HCT116 (cell line): ENCODE results near the gene METTL6. TPM values are rescaled to one million over a fixed set of nuclear protein-coding genes. Genes with fewer than 3 reads are reported as not detected.

Experiments
- ATAC-seq: fragments of 200-7000 bp; cut with Tn5 transposase; 2 replicates; pipeline ENCODE4 v1.9.1; 2020; ENCODE audit warnings: mild to moderate bottlenecking, moderate library complexity
- BruUV-seq: library from RNA; stranded (reverse); fragments of 400-500 nt; replicated peaks from 2 replicates; lab custom pipeline; 2021; lab: Mats Ljungman, UMichigan
- CTCF ChIA-PET: fragments of 300-600 bp; sonication (Branson Sonifier 250); formaldehyde crosslinking; loops from one replicate; lab custom pipeline; 2021; ENCODE audit warnings: antibody characterized with exemption; lab: Charles Lee
- POLR2A ChIA-PET: fragments of 300-600, 350-600 bp; sonication (Branson Sonifier 250); formaldehyde crosslinking; loops from one replicate; lab custom pipeline; 2021; ENCODE audit warnings: antibody characterized with exemption; lab: Charles Lee
- RAD21 ChIA-PET, 2 experiments: fragments of 300-600 bp; sonication (Branson Sonifier 250); formaldehyde crosslinking; loops; one replicate each; lab custom pipeline; 2023; ENCODE audit warnings: low total read pairs in 2 of 2; ENCODE audit not compliant: uncharacterized antibody in 2 of 2, unreplicated experiment in 2 of 2, low non-redundant PET in 1 of 2; lab: Charles Lee
- DNase-seq: peaks from one replicate; pipeline ENCODE4 v3.0.0-alpha.2; 2010; ENCODE audit warnings: low read depth, low spot score
- H2AFZ ChIP-seq: fragments of 200-600 bp; shearing (Covaris generic), sonication (generic); 2 replicates; pipeline ENCODE4 v1.6.1; 2017; ENCODE audit warnings: low read depth, mixed run types, mixed read lengths, antibody characterized with exemption, low read length; ENCODE audit not compliant: poor library complexity, severe bottlenecking
- H3K27ac ChIP-seq: 2 replicates; pipeline ENCODE4 v1.5.1; 2012; ENCODE audit warnings: low read depth, low read length
- H3K27me3 ChIP-seq: fragments of 200-600 bp; sonication (generic); 2 replicates; pipeline ENCODE4 v1.6.1; 2016; ENCODE audit warnings: mixed run types, low read length, mixed read lengths; ENCODE audit not compliant: insufficient read depth
- H3K36me3 ChIP-seq, 2 experiments: fragments of 200-500 bp in 1 of 2; fragments of 200-600 bp in 1 of 2; sonication (Bioruptor generic) in 1 of 2; sonication (generic) in 1 of 2; 2 replicates each; pipeline versions ENCODE4 v1.5.1 to v1.6.1; 2014 to 2016; ENCODE audit warnings: low read length in 2 of 2, inconsistent platforms in 1 of 2, mixed read lengths in 1 of 2, mixed run types in 1 of 2; ENCODE audit not compliant: insufficient read depth in 2 of 2, control insufficient read depth in 1 of 2
- H3K4me1 ChIP-seq, 2 experiments: fragments of 200-600 bp in 1 of 2; sonication (generic) in 1 of 2; 2 replicates each; pipeline versions ENCODE4 v1.5.1 to v1.6.1; 2012 to 2017; ENCODE audit warnings: low read length in 2 of 2, inconsistent platforms in 1 of 2, mild to moderate bottlenecking in 1 of 2, mixed read lengths in 1 of 2, mixed run types in 1 of 2, moderate library complexity in 1 of 2; ENCODE audit not compliant: insufficient read depth in 2 of 2, control insufficient read depth in 1 of 2
- H3K4me2 ChIP-seq: fragments of 200-600 bp; sonication (generic); 2 replicates; pipeline ENCODE4 v1.6.1; 2017; ENCODE audit warnings: mixed run types, low read length, mixed read lengths
- H3K4me3 ChIP-seq, 2 experiments: fragments of 200-600 bp in 1 of 2; sonication (generic) in 1 of 2; replicated peaks in 1 of 2; 2 replicates each; pipeline ENCODE4 v1.5.1; 2011 to 2016; ENCODE audit warnings: low read length in 2 of 2, control low read depth in 1 of 2, low read depth in 1 of 2, mild to moderate bottlenecking in 1 of 2, mixed read lengths in 1 of 2, mixed run types in 1 of 2
- H3K79me2 ChIP-seq: fragments of 200-600 bp; sonication (generic); 2 replicates; pipeline ENCODE4 v1.6.1; 2017; ENCODE audit warnings: mild to moderate bottlenecking, mixed run types, low read length, moderate library complexity, mixed read lengths; ENCODE audit not compliant: insufficient read depth
- H3K9ac ChIP-seq: fragments of 200-600 bp; sonication (generic); 2 replicates; pipeline ENCODE4 v1.6.1; 2016; ENCODE audit warnings: low read length, mixed read lengths
- H3K9me2 ChIP-seq: fragments of 200-600 bp; sonication (generic), shearing (Covaris generic); 2 replicates; pipeline ENCODE4 v1.6.1; 2017; ENCODE audit warnings: mixed run types, mild to moderate bottlenecking, moderate library complexity; ENCODE audit not compliant: insufficient read depth
- H3K9me3 ChIP-seq, 2 experiments: fragments of 200-500 bp in 1 of 2; fragments of 200-600 bp in 1 of 2; sonication (Bioruptor generic) in 1 of 2; sonication (generic) in 1 of 2; 2 replicates each; pipeline ENCODE4 v1.6.1; 2014 to 2017; ENCODE audit warnings: low read length in 2 of 2, mixed read lengths in 2 of 2, inconsistent platforms in 1 of 2, low read depth in 1 of 2, mild to moderate bottlenecking in 1 of 2, mixed run types in 1 of 2, moderate library complexity in 1 of 2; ENCODE audit not compliant: control insufficient read depth in 1 of 2, insufficient read depth in 1 of 2
- H4K20me1 ChIP-seq: fragments of 200-600 bp; sonication (generic), shearing (Covaris generic); 2 replicates; pipeline ENCODE4 v1.6.1; 2017; ENCODE audit warnings: mixed run types, mild to moderate bottlenecking, moderate library complexity; ENCODE audit not compliant: insufficient read depth
- ATF3 ChIP-seq: IDR thresholded peaks from 2 replicates; pipeline ENCODE4 v1.6.1; 2012
- CBX3 ChIP-seq: IDR thresholded peaks from 2 replicates; pipeline ENCODE4 v1.6.1; 2012; ENCODE audit warnings: low read depth
- CEBPB ChIP-seq: IDR thresholded peaks from 2 replicates; pipeline ENCODE4 v1.6.1; 2012; ENCODE audit warnings: low read depth
- CTCF ChIP-seq, 3 experiments: fragments of 200-600 bp in 1 of 3; sonication (generic) in 1 of 3; IDR thresholded peaks in 2 of 3; conservative IDR thresholded peaks in 1 of 3; 2 replicates each; pipeline ENCODE4 v1.5.1; 2012 to 2017; ENCODE audit warnings: low read depth in 2 of 3, low read length in 2 of 3, antibody characterized with exemption in 1 of 3, borderline replicate concordance in 1 of 3, control low read depth in 1 of 3, mild to moderate bottlenecking in 1 of 3, mixed read lengths in 1 of 3, mixed run types in 1 of 3, moderate library complexity in 1 of 3; ENCODE audit not compliant: insufficient read depth in 1 of 3
- EGR1 ChIP-seq: IDR thresholded peaks from 2 replicates; pipeline ENCODE4 v1.6.1; 2012; ENCODE audit warnings: low read depth
- ELF1 ChIP-seq: IDR thresholded peaks from 2 replicates; pipeline ENCODE4 v1.6.1; 2012; ENCODE audit warnings: low read depth, borderline replicate concordance
- EZH2 ChIP-seq: fragments of 200-600 bp; sonication (generic); IDR thresholded peaks from 2 replicates; pipeline ENCODE4 v1.6.1; 2017; ENCODE audit warnings: antibody characterized with exemption, mixed run types
- EZH2phosphoT487 ChIP-seq: fragments of 200-600 bp; IDR thresholded peaks from 2 replicates; pipeline ENCODE4 v1.6.1; 2018; ENCODE audit warnings: antibody characterized with exemption, borderline replicate concordance
- JUND ChIP-seq: IDR thresholded peaks from 2 replicates; pipeline ENCODE4 v1.6.1; 2012
- MAX ChIP-seq: IDR thresholded peaks from 2 replicates; pipeline ENCODE4 v1.6.1; 2012
- POLR2A ChIP-seq: IDR thresholded peaks from 2 replicates; pipeline ENCODE4 v1.7.0; 2011; ENCODE audit warnings: borderline replicate concordance; ENCODE audit not compliant: insufficient read depth, insufficient read length; ENCODE audit errors: extremely low read depth
- RAD21 ChIP-seq: IDR thresholded peaks from 2 replicates; pipeline ENCODE4 v1.6.1; 2012; ENCODE audit warnings: low read depth, mild to moderate bottlenecking
- REST ChIP-seq: IDR thresholded peaks from 2 replicates; pipeline ENCODE4 v1.6.1; 2012; ENCODE audit warnings: low read depth
- SP1 ChIP-seq: IDR thresholded peaks from 2 replicates; pipeline ENCODE4 v1.6.1; 2012; ENCODE audit warnings: low read depth
- SRF ChIP-seq: IDR thresholded peaks from 2 replicates; pipeline ENCODE4 v1.6.1; 2012; ENCODE audit warnings: low read depth
- YY1 ChIP-seq: IDR thresholded peaks from 2 replicates; pipeline ENCODE4 v1.6.1; 2011; ENCODE audit warnings: low read length, low read depth, moderate library complexity, mild to moderate bottlenecking; ENCODE audit not compliant: insufficient replicate concordance; ENCODE audit errors: extremely low read depth
- ZBTB33 ChIP-seq: IDR thresholded peaks from 2 replicates; pipeline ENCODE4 v1.6.1; 2011; ENCODE audit warnings: mild to moderate bottlenecking, low read length, moderate library complexity; ENCODE audit not compliant: insufficient replicate concordance; ENCODE audit errors: extremely low read depth
- ZFX ChIP-seq: fragments of 450-650 bp; IDR thresholded peaks from 2 replicates; pipeline ENCODE4 v1.6.1; 2017
- ZNF274 ChIP-seq: fragments of 200-500 bp; sonication (Bioruptor generic); IDR thresholded peaks from 2 replicates; pipeline ENCODE4 v1.6.1; 2014; ENCODE audit warnings: mild to moderate bottlenecking, low read depth, low read length, inconsistent platforms
- intact Hi-C: fragments of 100-400 bp; cut with micrococcal nuclease; formaldehyde crosslinking; loops from 2 replicates; pipeline ENCODE4 v1.10.0; 2022
- total RNA-seq: library from RNA; stranded (reverse); gene quantifications from one replicate; pipeline ENCODE4 v1.2.1, GENCODE V29; 2021; ENCODE audit not compliant: unreplicated experiment

Gene METTL6
- total RNA-seq, 1 experiment from 2014 or later: 14.7 TPM

- ChIA-PET POLR2A (no interaction called here), CTCF (no interaction called here), RAD21 (no interaction called here)
- Histone ChIP-seq H3K9ac (peak overlapping the region; percentile 86), H2AFZ (no peak overlapping the region), H3K79me2 (peaks cover 74% of the 10 kb centered on the region), H3K4me2 (peak overlapping the region; percentile 88), H3K27ac (no peak overlapping the region), H3K27me3 (no peaks in the 10 kb centered on the region), H3K4me3 (peak overlapping the region; percentile 99), H3K9me2 (no peaks in the 10 kb centered on the region), H3K9me3 (no peaks in the 10 kb centered on the region), H4K20me1 (no peaks in the 10 kb centered on the region), H3K36me3 (peaks cover 12 to 20% of the 10 kb centered on the region in 2 experiments), H3K4me1 (peaks cover 13 to 16% of the 10 kb centered on the region in 2 experiments)
- TF ChIP-seq RAD21 (no peak), CTCF (IDR thresholded peaks at IDR 0.05 in 2 of 3, conservative IDR thresholded peaks at IDR 0.05 in 1 of 3; ENCODE audit: borderline replicate concordance in 1 of 3, insufficient read depth in 1 of 3, low read depth in 2 of 3, low read length in 2 of 3) (no peak), POLR2A (no peak), YY1 (no peak), REST (no peak), ZNF274 (no peak), CEBPB (no peak), EZH2 (no peak), ZBTB33 (no peak), CBX3 (no peak), SP1 (no peak), MAX (no peak), ZFX (no peak), ELF1 (no peak), SRF (no peak), EZH2phosphoT487 (no peak), EGR1 (no peak), JUND (no peak), ATF3 (no peak)
- BruUV-seq: TSS peak; percentile 44
- intact Hi-C loops: no loop called here
- no peak for DNase-seq
- ATAC-seq: no peak
Measured at GRCh38 chr3:15428539-15428938, 1.2 kb upstream of the METTL6 start.
